SK-N-SH (cell line): Measurements from ENCODE around the gene ALG11. TPM values are rescaled to one million over a fixed set of nuclear protein-coding genes. Genes with fewer than 3 reads are reported as not detected.

Source experiments
- CTCF ChIA-PET: fragments of 300-600, 350-600 bp; formaldehyde crosslinking; extraction: SDS; loops from one replicate; lab custom pipeline; 2021; lab: Yijun Ruan, JAX
- POLR2A ChIA-PET: fragments of 350-600 bp; sonication (Branson Sonifier 250); formaldehyde crosslinking; extraction: SDS; loops from one replicate; lab custom pipeline; 2020; ENCODE audit warnings: antibody characterized with exemption, inconsistent platforms; lab: Yijun Ruan, JAX
- DNase-seq: peaks from one replicate; pipeline ENCODE4 v3.0.0; 2012
- H2AFZ ChIP-seq: fragments of 200-600 bp; sonication (generic); 2 replicates; pipeline ENCODE4 v1.8.1; 2016; ENCODE audit warnings: antibody characterized with exemption, mild to moderate bottlenecking, low read depth
- H3F3A ChIP-seq: fragments of 200-600 bp; sonication (generic); replicated peaks from 2 replicates; pipeline ENCODE3; 2016; ENCODE audit warnings: antibody characterized with exemption, mild to moderate bottlenecking; ENCODE audit not compliant: insufficient read depth
- H3K27ac ChIP-seq, 2 experiments: fragments of 200-500 bp in 1 of 2; fragments of 200-600 bp in 1 of 2; sonication (Bioruptor generic) in 1 of 2; sonication (generic), shearing (Covaris generic) in 1 of 2; 2 replicates each; pipeline versions ENCODE4 v1.5.1 to v1.6.1; 2014 to 2016; ENCODE audit warnings: low read depth in 2 of 2, inconsistent platforms in 1 of 2, low read length in 1 of 2, mild to moderate bottlenecking in 1 of 2, mixed read lengths in 1 of 2
- H3K27me3 ChIP-seq: fragments of 200-600 bp; sonication (generic), shearing (Covaris generic); 2 replicates; pipeline ENCODE4 v1.6.1; 2016; ENCODE audit warnings: mixed run types; ENCODE audit not compliant: insufficient read depth
- H3K36me3 ChIP-seq, 2 experiments: fragments of 200-500 bp in 1 of 2; fragments of 200-600 bp in 1 of 2; sonication (Bioruptor generic) in 1 of 2; sonication (generic) in 1 of 2; replicated peaks in 1 of 2; 2 replicates each; pipeline versions ENCODE3 to v1.5.1; 2014 to 2016; ENCODE audit warnings: low read length in 1 of 2, mild to moderate bottlenecking in 1 of 2; ENCODE audit not compliant: insufficient read depth in 2 of 2, control insufficient read depth in 1 of 2
- H3K4me1 ChIP-seq, 2 experiments: fragments of 200-500 bp in 1 of 2; fragments of 200-600 bp in 1 of 2; sonication (Bioruptor generic) in 1 of 2; sonication (generic), shearing (Covaris generic) in 1 of 2; 2 replicates each; pipeline versions ENCODE4 v1.5.1 to v1.6.1; 2014 to 2016; ENCODE audit warnings: low read depth in 1 of 2, low read length in 1 of 2, mixed run types in 1 of 2; ENCODE audit not compliant: insufficient read depth in 2 of 2, control insufficient read depth in 1 of 2
- H3K4me2 ChIP-seq: fragments of 200-600 bp; sonication (generic), shearing (Covaris generic); 2 replicates; pipeline ENCODE4 v1.6.1; 2017; ENCODE audit warnings: mixed run types
- H3K4me3 ChIP-seq, 2 experiments: fragments of 200-500 bp in 1 of 2; fragments of 200-600 bp in 1 of 2; sonication (Bioruptor generic) in 1 of 2; sonication (generic), shearing (Covaris generic) in 1 of 2; 2 replicates each; pipeline versions ENCODE4 v1.5.1 to v1.8.1; 2014 to 2016; ENCODE audit warnings: low read depth in 2 of 2, inconsistent platforms in 1 of 2, low read length in 1 of 2, mild to moderate bottlenecking in 1 of 2, mixed read lengths in 1 of 2, moderate library complexity in 1 of 2
- H3K79me2 ChIP-seq: fragments of 200-600 bp; sonication (generic); 2 replicates; pipeline ENCODE4 v1.8.1; 2017; ENCODE audit warnings: mild to moderate bottlenecking; ENCODE audit not compliant: insufficient read depth
- H3K9ac ChIP-seq: fragments of 200-600 bp; sonication (generic); 2 replicates; pipeline ENCODE4 v1.6.1; 2017; ENCODE audit warnings: mixed run types
- H3K9me2 ChIP-seq: fragments of 200-600 bp; sonication (generic); 2 replicates; pipeline ENCODE4 v1.6.1; 2017; ENCODE audit warnings: mixed run types
- H3K9me3 ChIP-seq: fragments of 200-600 bp; sonication (generic); 2 replicates; pipeline ENCODE4 v1.6.1; 2017; ENCODE audit warnings: mixed run types, mild to moderate bottlenecking, moderate library complexity
- H4K20me1 ChIP-seq: fragments of 200-600 bp; sonication (generic); 2 replicates; pipeline ENCODE4 v1.6.1; 2017; ENCODE audit warnings: mild to moderate bottlenecking, mixed run types; ENCODE audit not compliant: insufficient read depth
- ELF1 ChIP-seq: IDR thresholded peaks from 2 replicates; pipeline ENCODE4 v1.4.0; 2012
- FOXM1 ChIP-seq: IDR thresholded peaks from 2 replicates; pipeline ENCODE4 v1.4.0; 2012; ENCODE audit warnings: low read depth, mild to moderate bottlenecking
- GABPA ChIP-seq: IDR thresholded peaks from 2 replicates; pipeline ENCODE4 v1.4.0; 2012; ENCODE audit warnings: low read depth, mild to moderate bottlenecking
- IRF3 ChIP-seq: fragments of 150-350 bp; IDR thresholded peaks from 2 replicates; pipeline ENCODE4 v1.6.1; 2016; ENCODE audit warnings: mild to moderate bottlenecking, low read depth, low read length
- JUND ChIP-seq: IDR thresholded peaks from 2 replicates; pipeline ENCODE4 v1.4.0; 2012
- MAX ChIP-seq: IDR thresholded peaks from 2 replicates; pipeline ENCODE4 v1.4.0; 2012; ENCODE audit warnings: low read depth
- MXI1 ChIP-seq: IDR thresholded peaks from 2 replicates; pipeline ENCODE4 v1.6.1; 2012; ENCODE audit warnings: mild to moderate bottlenecking, low read depth, low read length, improper control_type of control experiment
- NFIC ChIP-seq: IDR thresholded peaks from 2 replicates; pipeline ENCODE4 v1.4.0; 2012; ENCODE audit warnings: borderline replicate concordance
- NRF1 ChIP-seq: IDR thresholded peaks from 2 replicates; pipeline ENCODE4 v1.6.1; 2012; ENCODE audit warnings: low read depth, mild to moderate bottlenecking, low read length
- PBX3 ChIP-seq: IDR thresholded peaks from 2 replicates; pipeline ENCODE4; 2012
- POLR2AphosphoS5 ChIP-seq: IDR thresholded peaks from 2 replicates; pipeline ENCODE4 v1.6.1; 2012; ENCODE audit warnings: low read depth, low read length
- RCOR1 ChIP-seq: fragments of 150-350 bp; IDR thresholded peaks from 2 replicates; pipeline ENCODE4 v1.6.1; 2017; ENCODE audit warnings: antibody characterized with exemption, low read length
- RXRA ChIP-seq: IDR thresholded peaks from 2 replicates; pipeline ENCODE4 v1.4.0; 2012; ENCODE audit warnings: low read depth, mild to moderate bottlenecking, borderline replicate concordance
- SIN3A ChIP-seq: IDR thresholded peaks from 2 replicates; pipeline ENCODE4 v1.6.1; 2012; ENCODE audit warnings: low read depth, mild to moderate bottlenecking, low read length, moderate library complexity, borderline replicate concordance
- SMC3 ChIP-seq: IDR thresholded peaks from 2 replicates; pipeline ENCODE4 v1.6.1; 2012; ENCODE audit warnings: low read depth, low read length, improper control_type of control experiment
- TEAD4 ChIP-seq: IDR thresholded peaks from 2 replicates; pipeline ENCODE4 v1.4.0; 2012; ENCODE audit warnings: mild to moderate bottlenecking, borderline replicate concordance; ENCODE audit not compliant: insufficient read depth
- USF1 ChIP-seq: IDR thresholded peaks from 2 replicates; pipeline ENCODE4 v1.4.0; 2012; ENCODE audit warnings: low read depth, borderline replicate concordance
- ZBTB33 ChIP-seq: IDR thresholded peaks from 2 replicates; pipeline ENCODE4 v1.4.0; 2012; ENCODE audit warnings: low read depth, borderline replicate concordance
- WGBS: methylation state at CpG from one replicate; pipeline ENCODE4 v1.1.6; 2017; ENCODE audit warnings: low lambda C conversion rate; 5-methylcytosine and 5-hydroxymethylcytosine counted together
- polyA plus RNA-seq, 3 experiments: library from polyadenylated mRNA; depleted of rRNA; stranded (reverse); fragments of >200 nt; gene quantifications; 2 replicates each; pipeline ENCODE4 v1.2.3, GENCODE V29; 2012

ALG11 gene
- polyA plus RNA-seq, 1 of the 3 experiments (the other 2 are of a cell fraction) = 5.0 TPM

- Histone ChIP-seq H3F3A (no peaks in the 10 kb centered on the region), H3K79me2 (no peaks in the 10 kb centered on the region), H3K4me3 (no peak overlapping the region), H3K27ac (no peak overlapping the region), H3K4me2 (no peak overlapping the region), H3K9ac (no peak overlapping the region), H3K9me3 (no peaks in the 10 kb centered on the region), H3K27me3 (no peaks in the 10 kb centered on the region), H3K36me3 (no peaks in the 10 kb centered on the region), H2AFZ (no peak overlapping the region), H3K4me1 (no peaks in the 10 kb centered on the region), H4K20me1 (no peaks in the 10 kb centered on the region), H3K9me2 (no peaks in the 10 kb centered on the region)
- DNase-seq = no peak
- POLR2A ChIA-PET = no interaction called here
- CTCF ChIA-PET = interaction anchor here (1.0 kb wide), 1 partner anchor 66 kb away, joined by 3 read pairs; no protein-coding TSS in a partner anchor
- no peak for TF ChIP-seq MXI1
- no peak for TF ChIP-seq USF1
- no peak for TF ChIP-seq SIN3A
- TF ChIP-seq JUND = no peak
- no peak for TF ChIP-seq POLR2AphosphoS5
- TF ChIP-seq NFIC = no peak
- TF ChIP-seq NRF1 = no peak
- 50% methylated on average over 3 of the region's 3 CpGs for WGBS
Observed at GRCh38 chr13:52047463-52047862, 35.3 kb downstream of the ALG11 start.

- H3K4me3 ChIP-seq = no peak overlapping the region
- H3K79me2 ChIP-seq = no peaks in the 10 kb centered on the region
- no peaks in the 10 kb centered on the region for H3K36me3 ChIP-seq
- WGBS = 28% methylated on average over 2 of the region's 2 CpGs
- no peak overlapping the region for H3K27ac ChIP-seq
- H3K9ac ChIP-seq = no peak overlapping the region
- H3K9me3 ChIP-seq = no peaks in the 10 kb centered on the region
- H4K20me1 ChIP-seq = no peaks in the 10 kb centered on the region
- H2AFZ ChIP-seq = no peak overlapping the region
- DNase-seq = no peak
- H3K4me2 ChIP-seq = no peak overlapping the region
- TF ChIP-seq USF1 (no peak), RCOR1 (no peak), TEAD4 (no peak), MAX (no peak), RXRA (no peak), NFIC (no peak), ZBTB33 (no peak), PBX3 (no peak), GABPA (no peak), FOXM1 (no peak), SMC3 (no peak), ELF1 (no peak), NRF1 (no peak), IRF3 (no peak)
- H3F3A ChIP-seq = no peaks in the 10 kb centered on the region
- POLR2A ChIA-PET = interaction anchor here (0.9 kb wide), 1 partner anchor 13 kb away, joined by 3 read pairs; no protein-coding TSS in a partner anchor
- H3K4me1 ChIP-seq = peaks cover 0 to under 1% of the 10 kb centered on the region in 2 experiments; a peak in 1 of 4 replicates
- CTCF ChIA-PET = interaction anchor here (1.0 kb wide), 1 partner anchor 65 kb away, joined by 3 read pairs; no protein-coding TSS in a partner anchor
- H3K9me2 ChIP-seq = no peaks in the 10 kb centered on the region
- no peaks in the 10 kb centered on the region for H3K27me3 ChIP-seq
Observed at GRCh38 chr13:52048516-52048915, 36.3 kb downstream of the ALG11 start.
